ENCODE data around the gene BPIFB4.
"Not testable (repeated sequence)": the region's sequence is repeated elsewhere in the genome, so short reads cannot be mapped to it uniquely, and the experiment has no call there.

- not testable (repeated sequence) for TF ChIP-seq REST (IDR thresholded peaks at IDR 0.05; ENCODE audit: insufficient read depth in 1 of 2, low read depth in 2 of 2, low read length in 1 of 2); CTCF (IDR thresholded peaks at IDR 0.05); SIN3A (IDR thresholded peaks at IDR 0.05; ENCODE audit: borderline replicate concordance, insufficient read depth, low read depth, low read length); TCF7L2 (IDR thresholded peaks at IDR 0.05; ENCODE audit: low read depth, low read length); POLR2AphosphoS5 (IDR thresholded peaks at IDR 0.05; ENCODE audit: low read depth, low read length)
Observed at GRCh38 chr20:33106058-33106620, 26.7 kb downstream of the BPIFB4 start.
